Non-pigmented ciliary epithelial cell (primary cell): Measurements from ENCODE around the gene KRTAP13-2.

Experiments
- DNase-seq: peaks from one replicate; pipeline ENCODE4 v3.0.0-alpha.2; 2010; ENCODE audit warnings: low read depth

Gene KRTAP13-2

GRCh38 chr21:30326390-30326789 lies 45.7 kb downstream of the KRTAP13-2 start:
- no peak for DNase-seq
